GM18520 (cell line): ENCODE measurements around the gene GSDME.
"Not testable (repeated sequence)": the region's sequence is repeated elsewhere in the genome, so short reads cannot be mapped to it uniquely, and the experiment has no call there.

Experiments
- ATAC-seq: cut with Tn5 transposase; IDR thresholded peaks from one replicate; pipeline ENCODE4 v1.9.1; 2021; ENCODE audit not compliant: unreplicated experiment

Gene GSDME

DNA sequence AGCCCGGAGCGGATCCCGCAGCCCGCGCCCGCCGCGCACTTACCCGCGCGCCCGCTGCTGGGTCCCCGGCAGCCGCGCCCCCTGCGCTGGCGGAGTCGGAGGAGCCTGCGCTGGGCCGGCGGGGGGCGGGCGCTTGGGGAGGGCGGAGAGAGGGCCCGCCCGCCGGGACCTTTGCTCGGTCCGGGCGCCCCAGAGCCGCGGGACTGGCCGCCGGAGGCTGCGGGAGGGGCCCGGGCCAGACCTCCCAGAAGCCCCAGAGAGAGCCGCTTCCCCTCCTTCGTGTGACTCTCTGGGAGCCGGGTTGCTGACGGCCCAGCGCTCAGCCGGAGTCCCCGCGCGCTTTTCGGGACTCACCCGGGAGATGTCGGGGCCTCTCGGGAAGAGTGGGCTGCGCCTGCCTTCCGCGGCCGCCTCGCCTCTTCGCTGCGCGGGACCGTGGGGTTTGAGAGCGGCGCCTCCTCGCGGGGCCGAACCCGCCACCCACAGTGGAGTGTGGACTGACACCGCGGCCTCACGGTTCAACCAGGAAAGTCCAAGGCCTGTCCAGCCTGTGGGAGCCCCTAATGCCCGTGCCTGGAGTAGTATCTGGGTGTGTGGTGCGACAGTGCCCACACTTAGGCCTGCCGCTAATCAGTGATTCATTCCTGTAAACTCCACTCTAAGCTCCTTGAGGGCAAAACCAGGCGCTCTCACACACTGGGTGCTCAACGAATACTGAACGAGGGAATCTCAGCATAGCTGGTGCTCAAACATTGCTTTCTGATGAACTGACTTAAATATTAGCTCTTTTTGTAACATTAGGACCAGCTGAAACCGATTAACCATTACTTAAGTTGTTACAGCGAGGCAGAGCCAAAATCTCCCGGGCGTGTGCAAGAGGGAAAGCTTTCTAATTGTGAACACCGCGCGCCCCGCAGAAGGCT lies at the start of gene GSDME:
GSDME (minus strand) TSS at position 112 of the 923 bp plus-strand sequence. CDS start 7,690 bp downstream, outside the sequence.
- no peak for ATAC-seq

DNA sequence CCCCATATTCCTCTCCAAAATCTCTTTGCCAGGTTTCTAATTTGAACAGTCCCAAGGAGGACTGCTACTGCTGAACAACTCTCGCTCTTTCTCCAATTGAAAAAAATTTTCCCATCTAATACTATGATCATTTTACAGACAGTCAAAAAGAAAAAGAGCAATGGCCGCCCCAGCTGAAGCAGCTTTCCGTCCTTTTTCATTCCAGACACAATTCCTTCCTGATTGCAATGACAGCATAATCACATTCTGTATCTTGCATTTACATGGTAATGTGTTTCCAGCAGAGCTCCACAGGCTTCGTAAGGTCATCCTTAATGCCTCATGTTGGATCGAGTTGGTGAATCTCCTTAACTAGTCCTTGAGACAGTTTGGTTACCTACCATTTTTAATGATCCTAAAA lies 45.0 kb upstream of the GSDME start:
- no peak for ATAC-seq

DNA sequence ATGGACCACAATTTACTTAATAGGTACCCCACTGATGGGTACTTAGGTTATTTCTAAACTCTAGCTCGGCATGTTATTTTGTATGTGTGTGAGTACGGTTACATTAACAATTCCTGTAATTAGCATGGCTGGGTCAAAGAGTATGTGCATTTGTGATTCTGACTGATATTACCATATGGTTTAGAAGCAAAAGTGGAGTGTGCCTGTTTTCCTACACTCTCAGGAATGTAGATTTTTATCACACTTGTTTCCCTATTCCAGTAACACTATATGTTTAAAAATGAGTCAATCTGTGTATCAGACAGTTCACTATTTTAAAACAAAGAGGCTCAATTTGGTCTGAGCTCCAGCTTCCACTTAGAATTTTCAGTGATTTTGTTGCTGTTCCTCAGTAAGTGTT lies 44.6 kb upstream of the GSDME start:
- no peak for ATAC-seq

DNA sequence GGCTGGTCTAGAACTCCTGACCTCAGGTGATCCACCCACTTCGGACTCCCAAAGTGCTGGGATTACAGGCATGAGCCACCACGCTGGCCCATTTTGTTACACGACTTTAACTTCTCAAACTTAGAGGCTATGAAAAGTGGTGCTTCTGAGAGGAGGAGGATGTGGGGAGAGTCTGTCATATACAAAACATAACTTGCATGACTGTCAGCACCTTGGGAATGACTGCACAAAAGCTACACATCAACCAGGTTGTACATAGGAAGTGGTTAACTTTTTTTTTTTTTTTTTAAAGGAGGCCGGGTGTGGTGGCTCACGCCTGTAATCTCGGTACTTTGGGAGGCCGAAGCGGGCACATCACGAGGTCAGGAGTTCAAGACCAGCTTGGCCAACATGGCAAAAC lies 43.4 kb upstream of the GSDME start:
- no peak for ATAC-seq

DNA sequence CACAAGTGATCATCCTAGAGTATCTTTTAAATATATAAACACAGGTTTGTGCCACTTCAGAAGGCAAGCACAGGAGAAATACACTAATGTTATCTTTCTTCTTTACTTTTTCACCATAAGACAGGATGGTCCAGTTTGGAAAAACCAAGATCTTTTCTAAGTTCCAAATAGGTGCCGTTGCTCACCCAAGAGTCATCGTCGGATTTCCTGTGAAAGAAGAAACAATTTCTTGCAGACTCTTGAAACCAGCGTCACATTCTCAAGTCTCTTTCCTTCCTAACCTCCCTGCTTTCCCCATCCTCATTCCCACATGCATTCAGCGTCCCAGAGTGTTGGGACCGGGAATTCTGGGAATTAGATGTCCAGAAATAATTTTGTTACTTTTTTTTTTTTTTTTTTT lies 42.8 kb upstream of the GSDME start:
- ATAC-seq = no peak

DNA sequence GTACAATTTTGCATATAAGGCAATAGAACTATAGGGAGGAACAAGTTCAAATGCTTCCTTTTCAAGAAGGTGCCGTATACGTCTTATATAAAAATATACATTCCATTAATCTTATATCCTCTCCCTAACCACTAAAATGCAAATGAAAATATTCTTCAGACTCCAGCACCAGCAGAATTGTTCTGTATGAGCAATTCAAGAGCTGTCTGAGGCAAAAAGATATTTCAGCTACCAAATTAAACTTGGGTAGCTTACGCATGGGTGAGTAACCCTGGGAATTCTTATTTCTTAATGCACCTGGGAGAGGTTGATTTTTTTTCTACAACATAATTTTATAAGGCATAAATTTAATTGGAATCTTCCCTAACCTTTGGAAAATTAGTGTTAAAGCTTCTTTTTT lies 42.2 kb upstream of the GSDME start:
- no peak for ATAC-seq

DNA sequence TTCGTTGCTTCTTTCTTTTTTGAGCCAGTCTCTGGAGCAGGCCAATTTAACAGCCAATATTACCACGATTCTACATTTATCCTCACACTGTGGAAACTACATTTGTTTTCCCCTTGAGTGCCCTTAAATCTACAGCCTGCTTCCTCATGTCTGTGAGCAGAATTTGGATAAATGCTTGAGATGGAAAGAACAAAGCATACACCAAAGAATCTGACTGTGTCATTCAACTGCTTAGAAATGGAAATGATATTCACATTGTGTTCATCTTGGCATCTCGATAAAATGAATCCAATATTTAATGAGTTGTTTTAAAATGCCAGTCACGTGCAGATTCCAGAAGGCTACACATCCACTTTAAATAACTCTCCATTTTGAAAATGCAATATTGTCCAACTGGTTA lies 41.0 kb upstream of the GSDME start:
- no peak for ATAC-seq

DNA sequence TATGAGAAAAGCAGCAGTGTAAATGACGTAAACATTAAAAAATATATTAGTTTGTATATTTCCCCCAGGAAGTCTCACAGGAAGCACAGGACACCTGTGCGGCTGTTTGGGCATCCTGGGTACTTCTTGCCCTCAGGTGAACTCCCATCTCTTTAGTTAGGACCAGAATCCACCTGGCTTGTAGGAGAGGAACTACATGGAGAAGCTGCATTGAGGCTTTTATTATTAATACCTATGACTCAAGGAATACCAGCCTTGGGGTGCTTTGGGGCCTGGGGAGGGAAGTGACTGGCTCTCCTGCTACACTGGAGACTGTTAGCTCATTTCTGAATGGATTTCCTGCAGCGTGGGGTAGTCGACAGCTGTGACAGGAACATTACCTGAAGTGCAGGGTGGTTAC lies 40.0 kb upstream of the GSDME start:
- ATAC-seq = no peak

DNA sequence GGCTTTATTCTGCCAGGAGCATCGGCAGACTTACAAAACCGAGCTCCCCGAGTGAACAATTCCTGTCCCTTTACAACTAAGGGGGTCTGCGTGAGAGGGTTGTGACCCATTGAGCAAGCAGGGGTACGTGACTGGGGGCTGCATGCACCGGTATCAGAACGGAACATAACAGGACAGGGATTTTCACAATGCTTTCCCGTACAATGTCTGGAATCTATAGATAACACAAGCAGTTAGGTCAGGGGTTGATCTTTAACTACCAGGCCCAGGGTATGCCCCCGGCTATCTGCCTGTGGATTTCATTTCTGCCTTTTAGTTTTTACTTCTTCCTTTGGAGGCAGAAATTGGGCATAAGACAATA lies 38.1 kb upstream of the GSDME start:
- no peak for ATAC-seq

DNA sequence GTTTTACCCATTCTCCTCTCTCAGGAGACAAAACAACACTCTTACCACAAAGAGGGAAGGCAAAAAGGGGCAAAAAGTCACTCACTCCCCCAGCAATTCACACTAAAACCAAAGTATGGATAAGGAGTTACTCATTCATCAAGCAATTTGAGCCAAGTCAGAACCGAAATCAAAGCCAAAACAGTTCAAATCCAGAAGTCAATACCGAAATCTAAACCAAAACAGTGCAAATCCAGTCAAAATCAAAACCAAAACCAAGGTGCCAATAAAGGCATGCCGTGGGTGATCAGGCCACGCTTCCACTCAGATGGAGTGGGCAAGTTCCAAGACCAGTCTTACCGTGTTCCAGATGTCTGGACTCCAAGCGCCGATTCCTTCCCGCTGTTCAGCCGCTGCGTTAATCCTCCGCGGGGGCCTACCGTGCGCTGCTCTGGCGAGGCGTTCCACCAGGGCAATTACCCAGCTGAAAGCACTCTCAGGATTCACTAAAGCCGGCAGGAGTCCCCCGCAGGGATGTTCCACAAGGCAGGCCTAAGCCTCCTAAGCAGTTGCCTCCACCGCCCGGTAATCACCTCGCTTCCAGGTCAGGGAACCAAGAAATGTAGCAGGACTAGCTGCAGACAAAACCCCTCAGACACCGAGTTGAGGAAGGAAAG lies 37.6 kb upstream of the GSDME start:
- not testable (repeated sequence) for ATAC-seq

DNA sequence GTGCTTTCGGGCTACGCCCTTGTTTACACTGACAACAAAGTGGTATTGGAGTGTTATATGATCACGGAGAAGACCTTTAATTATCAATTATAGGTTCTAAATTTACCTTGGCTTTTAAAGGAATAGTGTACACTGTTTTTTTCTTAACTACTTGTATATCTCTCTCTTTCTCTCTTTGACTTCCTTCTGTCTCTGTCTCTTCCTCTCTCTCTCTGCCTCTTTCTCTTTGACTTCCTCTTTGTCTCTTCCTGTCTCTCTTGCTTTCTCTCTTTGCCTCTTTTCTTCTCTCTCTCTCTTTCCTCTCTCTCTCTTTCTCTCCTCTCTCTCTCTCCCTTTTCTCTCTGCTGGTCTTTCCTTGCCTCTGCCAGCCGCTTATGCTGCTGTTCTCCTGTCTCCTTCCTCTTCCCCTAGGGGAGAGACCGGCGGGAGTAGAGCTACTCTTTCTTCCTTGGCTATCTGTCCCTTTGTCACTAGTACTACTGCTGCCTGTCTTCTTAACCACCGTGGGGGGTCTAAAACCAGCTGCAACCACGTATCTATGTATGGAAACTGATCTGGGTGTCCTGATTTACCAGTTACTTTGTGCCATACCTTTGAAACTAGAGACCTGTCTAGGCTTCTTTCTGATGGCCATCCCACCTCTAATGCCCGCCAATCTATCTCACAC lies 36.9 kb upstream of the GSDME start:
- ATAC-seq = no peak

DNA sequence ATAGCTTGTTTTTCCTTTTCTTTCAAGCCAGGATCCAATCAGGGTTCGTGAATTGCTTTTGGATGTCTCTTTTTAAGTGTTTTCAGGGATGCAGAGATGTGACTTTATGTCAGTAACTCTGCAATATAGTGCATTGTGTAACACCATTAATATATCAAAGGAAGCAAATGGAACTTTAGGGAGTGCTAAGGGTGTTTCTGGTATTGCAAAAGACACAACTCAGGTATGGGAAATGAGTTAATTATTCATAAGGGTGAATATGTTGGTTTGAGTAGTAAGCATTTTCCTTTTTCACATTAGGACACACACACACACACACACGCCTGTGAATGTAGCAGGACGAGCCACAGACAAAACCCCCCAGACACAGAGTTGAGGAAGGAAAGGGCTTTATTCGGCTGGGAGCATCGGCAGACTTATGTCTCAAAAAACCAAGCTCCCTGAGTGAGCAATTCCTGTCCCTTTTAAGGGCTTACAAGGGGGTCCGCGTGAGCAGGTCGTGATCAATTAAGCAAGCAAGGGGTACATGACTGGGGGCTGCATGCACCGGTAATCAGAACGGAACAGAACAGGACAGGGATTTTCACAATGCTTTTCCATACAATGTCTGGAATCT lies 31.8 kb upstream of the GSDME start:
- no peak for ATAC-seq

DNA sequence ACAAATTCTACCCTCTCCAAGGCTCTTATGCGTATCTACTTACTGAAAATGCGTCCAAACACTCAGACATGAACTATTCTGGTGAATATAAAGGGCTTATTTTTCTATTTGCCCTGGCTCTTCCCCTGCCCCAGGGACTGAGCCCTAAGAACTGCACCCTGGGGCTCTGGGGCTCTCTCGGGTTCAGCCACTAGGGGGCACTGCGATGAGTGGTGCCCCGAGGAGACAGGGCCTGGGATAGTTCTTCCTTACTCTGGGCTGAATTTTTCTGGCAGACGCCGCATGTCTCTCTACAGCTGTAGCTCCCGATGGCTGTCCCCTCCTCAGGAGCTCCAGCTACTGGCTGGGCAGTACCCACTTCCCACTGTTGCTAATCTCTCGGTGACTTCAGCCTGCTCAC lies 30.8 kb upstream of the GSDME start:
- no peak for ATAC-seq

DNA sequence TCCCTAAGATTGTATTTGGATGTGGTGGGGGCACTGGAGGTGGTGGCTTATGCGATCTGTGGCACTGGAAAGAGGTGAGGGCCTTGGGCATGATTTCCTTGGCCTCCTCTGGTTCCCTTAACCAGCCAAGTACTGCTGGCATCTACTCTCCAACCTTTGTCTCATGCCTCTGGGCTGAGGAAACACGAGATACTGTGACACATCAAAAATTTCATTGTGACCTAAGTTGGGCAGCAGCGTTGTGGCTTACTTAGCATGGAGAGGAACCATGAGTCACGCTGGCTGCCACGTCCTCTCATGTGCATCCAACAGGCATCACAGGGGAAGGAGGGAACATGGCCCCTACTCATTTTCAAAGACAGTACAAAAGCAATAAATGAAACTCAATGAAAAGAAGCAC lies 29.7 kb upstream of the GSDME start:
- ATAC-seq = no peak

DNA sequence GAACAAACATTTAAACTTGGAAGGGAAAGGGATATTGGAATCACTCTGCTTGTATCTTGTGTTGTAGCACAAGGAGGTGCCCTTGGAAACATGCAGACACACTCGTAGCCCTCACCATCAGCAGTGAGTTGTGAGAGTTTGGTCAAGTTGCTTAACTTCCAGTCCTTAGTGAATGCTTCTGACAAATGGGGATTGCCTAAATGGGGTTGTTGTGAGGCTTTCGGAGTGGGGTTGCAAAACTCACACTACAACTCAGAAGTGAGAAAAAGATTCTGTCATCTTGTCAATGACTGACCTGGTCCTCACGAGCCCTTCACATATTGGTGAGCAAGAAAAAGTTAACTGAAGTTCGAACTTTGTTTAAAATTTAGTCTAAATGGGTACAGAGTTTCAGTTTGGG lies 29.0 kb upstream of the GSDME start:
- no peak for ATAC-seq

DNA sequence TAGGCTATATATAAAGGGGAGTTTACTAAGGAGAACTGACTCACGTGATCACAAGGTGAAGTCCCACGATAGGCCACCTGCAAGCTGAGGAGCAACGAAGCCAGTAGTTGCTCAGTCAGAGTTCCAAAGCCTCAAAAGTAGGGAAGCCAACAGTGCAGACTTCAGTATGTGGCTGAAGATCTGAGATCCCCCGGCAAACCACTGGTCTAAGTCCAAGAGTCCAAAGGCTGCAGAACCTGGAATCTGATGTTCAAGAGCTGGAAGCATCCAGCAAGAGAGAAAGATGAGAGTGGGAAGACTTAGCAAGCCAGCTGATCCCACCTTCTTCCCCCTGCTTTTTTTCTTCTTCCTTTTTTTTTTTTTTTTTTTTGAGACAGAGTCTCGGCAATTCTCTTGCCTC lies 27.0 kb upstream of the GSDME start:
- no peak for ATAC-seq

DNA sequence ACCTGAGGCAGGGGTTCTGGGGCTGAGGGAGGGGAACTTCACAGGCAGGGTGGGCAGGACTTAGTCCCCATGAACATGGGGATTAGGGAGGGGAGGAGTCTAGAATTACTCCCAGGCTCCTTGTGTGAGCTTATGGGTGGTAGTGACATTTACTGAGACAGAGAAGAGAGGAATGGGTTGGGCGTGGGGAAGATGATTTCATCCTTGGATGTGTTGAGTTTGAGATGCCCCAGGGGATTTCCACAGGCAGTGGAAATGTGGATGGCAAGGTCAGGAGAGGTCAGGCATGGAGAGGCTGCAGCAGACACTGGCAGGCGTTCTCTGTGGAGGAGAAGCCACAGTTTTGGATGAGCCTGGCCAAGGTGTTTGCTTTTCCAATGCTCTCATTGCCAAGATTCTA lies 26.4 kb upstream of the GSDME start:
- ATAC-seq = no peak

DNA sequence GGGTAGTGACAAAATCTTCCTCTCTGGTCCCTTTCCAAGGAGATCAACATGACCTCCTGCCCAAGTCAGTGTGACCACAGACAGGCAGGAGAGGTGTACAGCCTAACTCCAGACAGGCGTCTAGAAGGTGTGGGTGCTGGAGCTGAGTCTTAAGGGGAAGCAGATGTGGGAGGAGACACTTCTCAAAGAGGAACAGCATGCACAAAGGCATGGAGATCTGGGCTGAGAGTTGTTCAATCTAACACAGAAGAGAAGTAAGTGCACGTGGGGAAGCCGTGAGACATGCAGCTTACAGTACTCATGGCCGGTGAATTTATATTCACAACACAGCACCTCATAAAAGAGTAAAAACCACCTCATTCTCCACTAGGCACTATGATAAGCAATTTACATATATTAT lies 23.8 kb upstream of the GSDME start:
- no peak for ATAC-seq

DNA sequence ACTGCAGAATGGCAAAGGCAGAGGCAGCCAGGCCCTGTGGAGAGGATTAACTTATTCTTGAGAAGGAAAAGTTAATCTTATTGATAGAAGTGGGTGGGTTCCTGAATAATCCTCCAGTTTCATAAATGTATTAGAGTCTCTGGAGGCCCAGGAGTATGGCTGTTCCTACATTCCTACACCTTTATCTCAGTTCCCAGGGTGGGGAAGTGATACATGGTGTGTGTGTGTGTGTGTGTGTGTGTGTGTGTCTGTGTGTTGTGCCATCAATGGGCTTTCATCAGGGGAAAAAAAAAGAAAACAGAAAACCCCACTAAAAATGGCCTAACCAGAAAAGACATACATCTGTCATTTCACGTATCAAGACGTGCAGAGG lies 22.0 kb upstream of the GSDME start:
- ATAC-seq = no peak

DNA sequence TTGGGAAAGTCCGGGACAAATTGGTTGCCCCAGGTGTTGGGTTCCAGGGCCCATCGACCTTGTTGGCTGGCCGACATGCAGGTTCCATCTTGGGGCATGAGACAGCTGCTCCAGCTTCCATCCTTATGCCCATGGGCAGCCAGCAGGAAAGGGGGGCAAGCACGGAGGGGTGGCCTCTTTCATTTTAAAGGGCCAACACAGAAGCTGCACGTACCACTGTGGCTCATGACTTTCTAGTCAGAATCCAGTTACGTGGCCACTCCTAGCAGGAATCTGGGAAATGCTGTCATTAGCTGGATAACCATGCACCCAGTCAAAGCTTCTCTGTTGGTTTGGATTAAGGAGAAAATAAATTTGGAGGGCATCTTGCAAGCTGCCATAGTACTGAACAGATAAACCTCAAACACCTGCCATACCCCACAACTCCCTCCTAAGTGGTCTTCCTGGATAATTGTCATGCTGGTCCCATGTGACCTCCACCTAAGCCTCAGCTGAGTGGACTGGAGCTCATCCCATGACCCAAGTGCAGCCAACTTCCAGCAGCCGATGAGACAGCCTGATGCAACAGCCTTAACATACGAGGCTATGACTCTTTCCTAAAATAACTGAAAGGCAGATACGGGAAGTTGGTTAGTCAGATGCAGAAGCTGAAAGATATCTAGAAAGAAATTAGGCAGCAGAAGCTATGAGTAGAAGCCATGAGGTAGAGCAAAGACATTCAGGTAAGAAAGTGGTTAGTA lies 21.4 kb upstream of the GSDME start:
- no peak for ATAC-seq

DNA sequence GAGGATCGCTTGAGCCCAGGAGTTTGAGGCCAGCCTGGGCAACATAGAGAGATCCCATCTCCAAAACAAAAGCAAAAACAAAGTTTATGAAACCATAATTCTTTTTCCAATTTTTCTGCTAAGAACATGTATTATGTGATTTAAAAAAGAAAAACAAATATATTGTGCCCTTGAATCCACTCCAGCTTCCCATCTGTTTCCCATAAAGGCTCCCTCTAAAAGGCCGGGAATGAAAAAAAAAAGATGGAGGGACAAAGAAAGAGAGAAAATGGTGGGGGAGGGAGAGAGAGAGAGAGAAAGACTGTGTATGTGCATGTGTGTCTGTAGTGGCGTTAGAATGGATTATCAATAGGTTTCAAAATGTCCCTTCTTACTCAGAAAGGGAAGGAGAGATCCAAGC lies 20.5 kb upstream of the GSDME start:
- no peak for ATAC-seq
